HFFc6 (cell line): Measurements from ENCODE around the gene SAMD14. TPM values are rescaled to one million over a fixed set of nuclear protein-coding genes. Genes with fewer than 3 reads are reported as not detected.

Experiments
- DNase-seq: peaks from one replicate; pipeline ENCODE4 v3.0.0-alpha.2; 2018
- H3K27ac Mint-ChIP-seq: 2 replicates; pipeline ENCODE4 v1.8.0; 2020; ENCODE audit warnings: mild to moderate bottlenecking, mixed read lengths
- H3K27me3 Mint-ChIP-seq: 2 replicates; pipeline ENCODE4 v1.8.0; 2021; ENCODE audit warnings: mild to moderate bottlenecking, moderate library complexity, mixed read lengths; ENCODE audit not compliant: insufficient read depth
- H3K36me3 Mint-ChIP-seq: 2 replicates; pipeline ENCODE4 v1.8.0; 2021; ENCODE audit warnings: low read depth, mixed read lengths
- H3K4me1 Mint-ChIP-seq: 2 replicates; pipeline ENCODE4 v1.8.0; 2020; ENCODE audit warnings: low read depth, mixed read lengths
- H3K4me3 Mint-ChIP-seq: 2 replicates; pipeline ENCODE4 v1.8.0; 2020; ENCODE audit warnings: mild to moderate bottlenecking, moderate library complexity, mixed read lengths
- H3K9me3 Mint-ChIP-seq: 2 replicates; pipeline ENCODE4 v1.8.0; 2020; ENCODE audit warnings: mild to moderate bottlenecking, mixed read lengths
- CTCF ChIP-seq: fragments of 200-600 bp; sonication (generic); IDR thresholded peaks from 2 replicates; pipeline ENCODE4 v1.5.0; 2021; ENCODE audit warnings: antibody characterized with exemption, mild to moderate bottlenecking
- total RNA-seq, 6 experiments: library from RNA; stranded (reverse); fragmentation: NEBNext Ultra II Directional; extraction: Animal tissue kit (Norgen Biotek cat#: 25700); gene quantifications; 2 replicates in 1 of 6; 3 replicates in 5 of 6; pipeline ENCODE4 v1.2.3, GENCODE V29; 2021

Gene SAMD14
- total RNA-seq, 6 experiments from 2014 or later, result 4.3 to 14.1 (median 11.4) TPM

- DNase-seq, result peak; percentile 66
- H3K9me3 Mint-ChIP-seq, result no peaks in the 10 kb centered on the region
- peaks cover 50% of the 10 kb centered on the region for H3K36me3 Mint-ChIP-seq
- no peaks in the 10 kb centered on the region for H3K4me1 Mint-ChIP-seq
- peak overlapping the region; percentile 52; the same call in 1 of the 2 replicates for H3K27ac Mint-ChIP-seq
- TF ChIP-seq CTCF, result peak; percentile 98
- H3K27me3 Mint-ChIP-seq, result peaks cover 13% of the 10 kb centered on the region
- no peak overlapping the region for H3K4me3 Mint-ChIP-seq
Observed at GRCh38 chr17:50087246-50087911, 42.6 kb downstream of the SAMD14 start.

- DNase-seq, result no peak
- Mint-ChIP-seq H3K4me1 (no peaks in the 10 kb centered on the region; the same call in 1 of the 2 replicates), H3K9me3 (no peaks in the 10 kb centered on the region), H3K36me3 (peaks cover 63% of the 10 kb centered on the region), H3K4me3 (no peak overlapping the region), H3K27me3 (peaks cover 3% of the 10 kb centered on the region; the same call in 1 of the 2 replicates), H3K27ac (peak overlapping the region; percentile 66)
- no peak for TF ChIP-seq CTCF
Observed at GRCh38 chr17:50081757-50082156, 48.2 kb downstream of the SAMD14 start.

GRCh38 chr17:50080827-50081226, 49.1 kb downstream of the SAMD14 start:
- DNase-seq, result no peak
- no peaks in the 10 kb centered on the region; the same call in 1 of the 2 replicates for H3K4me1 Mint-ChIP-seq
- peaks cover 3% of the 10 kb centered on the region; the same call in 1 of the 2 replicates for H3K27me3 Mint-ChIP-seq
- H3K36me3 Mint-ChIP-seq, result peaks cover 63% of the 10 kb centered on the region
- peak overlapping the region; percentile 66 for H3K27ac Mint-ChIP-seq
- H3K9me3 Mint-ChIP-seq, result no peaks in the 10 kb centered on the region
- no peak overlapping the region for H3K4me3 Mint-ChIP-seq
- TF ChIP-seq CTCF, result no peak

- Mint-ChIP-seq H3K4me1 (no peaks in the 10 kb centered on the region; the same call in 1 of the 2 replicates), H3K27ac (0 out of 2 replicates have a peak overlapping the region, but pooled peaks have one; percentile 15), H3K9me3 (no peaks in the 10 kb centered on the region), H3K27me3 (peaks cover 3% of the 10 kb centered on the region; the same call in 1 of the 2 replicates), H3K4me3 (no peak overlapping the region; the same call in 1 of the 2 replicates), H3K36me3 (peaks cover 60% of the 10 kb centered on the region)
- no peak for TF ChIP-seq CTCF
- DNase-seq, result no peak
Observed at GRCh38 chr17:50080096-50080480, 49.9 kb downstream of the SAMD14 start.

- peak; percentile 37 for DNase-seq
- H3K4me3 Mint-ChIP-seq, result no peak overlapping the region; the same call in 1 of the 2 replicates
- no peaks in the 10 kb centered on the region for H3K9me3 Mint-ChIP-seq
- peak; percentile 72 for TF ChIP-seq CTCF
- no peaks in the 10 kb centered on the region; the same call in 1 of the 2 replicates for H3K4me1 Mint-ChIP-seq
- peaks cover 58% of the 10 kb centered on the region for H3K36me3 Mint-ChIP-seq
- H3K27me3 Mint-ChIP-seq, result peaks cover 1% of the 10 kb centered on the region; the same call in 1 of the 2 replicates
- H3K27ac Mint-ChIP-seq, result 0 out of 2 replicates have a peak overlapping the region, but pooled peaks have one; percentile 36
Observed at GRCh38 chr17:50079334-50080095, 50.4 kb downstream of the SAMD14 start.
